ENCODE data around the gene DAW1. TPM values are rescaled to one million over a fixed set of nuclear protein-coding genes. Genes with fewer than 3 reads are reported as not detected.
"Not testable (repeated sequence)": the region's sequence is repeated elsewhere in the genome, so short reads cannot be mapped to it uniquely, and the experiment has no call there.

DAW1 gene
- total RNA-seq, 2 donors from 2014 or later = not detected

GRCh38 chr2:227906991-227907390 lies 35.6 kb downstream of the DAW1 start:
- DNase-seq (ENCODE audit: low spot score) (no peak), ATAC-seq (no peak)
- Mint-ChIP-seq H3K27ac (no peak overlapping the region), H3K27me3 (no peaks in the 10 kb centered on the region), H3K9me3 (no peaks in the 10 kb centered on the region), H3K4me3 (no peak overlapping the region), H3K4me1 (ENCODE audit: low read depth in 2 of 2) (no peaks in the 10 kb centered on the region), H3K36me3 (no peaks in the 10 kb centered on the region)

- Mint-ChIP-seq H3K27me3 (no peaks in the 10 kb centered on the region), H3K27ac (no peak overlapping the region), H3K9me3 (no peaks in the 10 kb centered on the region), H3K4me1 (ENCODE audit: low read depth in 2 of 2) (no peaks in the 10 kb centered on the region), H3K4me3 (no peak overlapping the region), H3K36me3 (no peaks in the 10 kb centered on the region)
- DNase-seq (ENCODE audit: low spot score) (no peak), ATAC-seq (no peak)
Observed at GRCh38 chr2:227908266-227909054, 37.0 kb downstream of the DAW1 start.

GRCh38 chr2:227914362-227914761 lies 42.9 kb downstream of the DAW1 start:
- H3K27me3 Mint-ChIP-seq = no peaks in the 10 kb centered on the region
- H3K36me3 Mint-ChIP-seq = no peaks in the 10 kb centered on the region
- H3K9me3 Mint-ChIP-seq = no peaks in the 10 kb centered on the region
- ATAC-seq (no peak), DNase-seq (ENCODE audit: low spot score) (no peak)
- H3K27ac Mint-ChIP-seq = no peak overlapping the region
- no peaks in the 10 kb centered on the region for H3K4me1 Mint-ChIP-seq (ENCODE audit: low read depth in 2 of 2)
- no peak overlapping the region for H3K4me3 Mint-ChIP-seq

- no peak for ATAC-seq
- Mint-ChIP-seq H3K36me3 (no peaks in the 10 kb centered on the region), H3K27ac (no peak overlapping the region), H3K27me3 (no peaks in the 10 kb centered on the region), H3K9me3 (no peaks in the 10 kb centered on the region), H3K4me1 (ENCODE audit: low read depth in 2 of 2) (no peaks in the 10 kb centered on the region), H3K4me3 (no peak overlapping the region)
- no peak for DNase-seq (ENCODE audit: low spot score)
Observed at GRCh38 chr2:227921648-227922047, 50.2 kb downstream of the DAW1 start.

- Mint-ChIP-seq H3K9me3 (peaks cover 7% of the 10 kb centered on the region), H3K27me3 (no peaks in the 10 kb centered on the region), H3K36me3 (peaks cover 8% of the 10 kb centered on the region), H3K4me1 (ENCODE audit: low read depth in 2 of 2) (no peaks in the 10 kb centered on the region), H3K27ac (no peak overlapping the region), H3K4me3 (no peak overlapping the region)
- ATAC-seq = no peak
- no peak for DNase-seq (ENCODE audit: low spot score)
Observed at GRCh38 chr2:227932001-227932400, 60.6 kb downstream of the DAW1 start.

GRCh38 chr2:227932403-227932802 lies 61.0 kb downstream of the DAW1 start:
- Mint-ChIP-seq H3K27ac (no peak overlapping the region), H3K4me3 (no peak overlapping the region), H3K36me3 (peaks cover 5% of the 10 kb centered on the region), H3K9me3 (peaks cover 7% of the 10 kb centered on the region), H3K4me1 (ENCODE audit: low read depth in 2 of 2) (no peaks in the 10 kb centered on the region), H3K27me3 (no peaks in the 10 kb centered on the region)
- ATAC-seq = no peak
- no peak for DNase-seq (ENCODE audit: low spot score)

GRCh38 chr2:227933884-227934283 lies 62.5 kb downstream of the DAW1 start:
- no peak for DNase-seq (ENCODE audit: low spot score)
- H3K27ac Mint-ChIP-seq = no peak overlapping the region
- H3K9me3 Mint-ChIP-seq = peaks cover 8% of the 10 kb centered on the region
- peaks cover 5% of the 10 kb centered on the region for H3K36me3 Mint-ChIP-seq
- no peak overlapping the region for H3K4me3 Mint-ChIP-seq
- ATAC-seq = no peak
- no peaks in the 10 kb centered on the region for H3K27me3 Mint-ChIP-seq
- H3K4me1 Mint-ChIP-seq (ENCODE audit: low read depth in 2 of 2) = no peaks in the 10 kb centered on the region

- not testable (repeated sequence) for H3K27me3 Mint-ChIP-seq; H3K4me1 Mint-ChIP-seq (ENCODE audit: low read depth in 2 of 2); H3K9me3 Mint-ChIP-seq; ATAC-seq; H3K36me3 Mint-ChIP-seq; DNase-seq (ENCODE audit: low spot score); H3K27ac Mint-ChIP-seq; H3K4me3 Mint-ChIP-seq
Observed at GRCh38 chr2:227936249-227936648, 64.8 kb downstream of the DAW1 start.

- DNase-seq (ENCODE audit: low spot score) = no peak
Observed at GRCh38 chr2:227939271-227940027, 68.0 kb downstream of the DAW1 start.

GRCh38 chr2:227942021-227942420 lies 70.6 kb downstream of the DAW1 start:
- H3K27me3 Mint-ChIP-seq = peaks cover 0 to 7% of the 10 kb centered on the region in 2 donors
- DNase-seq (ENCODE audit: low spot score) (no peak), ATAC-seq (no peak)
- H3K4me3 Mint-ChIP-seq = no peak overlapping the region
- H3K4me1 Mint-ChIP-seq (ENCODE audit: low read depth in 2 of 2) = no peaks in the 10 kb centered on the region
- no peak overlapping the region for H3K27ac Mint-ChIP-seq
- peaks cover 11% of the 10 kb centered on the region for H3K9me3 Mint-ChIP-seq
- H3K36me3 Mint-ChIP-seq = no peaks in the 10 kb centered on the region

More at GRCh38 chr2:227939271-227940027, 68.0 kb downstream of the DAW1 start:
- Mint-ChIP-seq H3K4me3 (no peak overlapping the region), H3K4me1 (ENCODE audit: low read depth in 2 of 2) (no peaks in the 10 kb centered on the region), H3K9me3 (peaks cover 8% of the 10 kb centered on the region), H3K27ac (no peak overlapping the region), H3K27me3 (peaks cover 0 to 7% of the 10 kb centered on the region in 2 donors), H3K36me3 (peaks cover 5% of the 10 kb centered on the region)
- ATAC-seq = no peak

- Mint-ChIP-seq H3K36me3 (no peaks in the 10 kb centered on the region), H3K27ac (no peak overlapping the region), H3K4me1 (ENCODE audit: low read depth in 2 of 2) (no peaks in the 10 kb centered on the region), H3K4me3 (no peak overlapping the region), H3K27me3 (peaks cover 0 to 7% of the 10 kb centered on the region in 2 donors), H3K9me3 (peaks cover 4% of the 10 kb centered on the region)
- no peak for DNase-seq (ENCODE audit: low spot score)
- ATAC-seq = no peak
Observed at GRCh38 chr2:227942965-227943364, 71.5 kb downstream of the DAW1 start.

- Mint-ChIP-seq H3K27me3 (peaks cover 0 to 4% of the 10 kb centered on the region in 2 donors), H3K4me3 (no peak overlapping the region), H3K9me3 (peaks cover 10% of the 10 kb centered on the region), H3K27ac (no peak overlapping the region), H3K4me1 (ENCODE audit: low read depth in 2 of 2) (no peaks in the 10 kb centered on the region), H3K36me3 (no peaks in the 10 kb centered on the region)
- ATAC-seq (no peak), DNase-seq (ENCODE audit: low spot score) (no peak)
Observed at GRCh38 chr2:227960317-227960716, 88.9 kb downstream of the DAW1 start.

- peaks cover 11% of the 10 kb centered on the region for H3K9me3 Mint-ChIP-seq
- no peak for DNase-seq (ENCODE audit: low spot score)
- ATAC-seq = no peak
- H3K27ac Mint-ChIP-seq = no peak overlapping the region
- H3K27me3 Mint-ChIP-seq = no peaks in the 10 kb centered on the region
- H3K4me1 Mint-ChIP-seq (ENCODE audit: low read depth in 2 of 2) = no peaks in the 10 kb centered on the region
- H3K36me3 Mint-ChIP-seq = peaks cover 5% of the 10 kb centered on the region
- H3K4me3 Mint-ChIP-seq = no peak overlapping the region
Observed at GRCh38 chr2:227971619-227972230, 100.3 kb downstream of the DAW1 start.

GRCh38 chr2:227973241-227973640 lies 101.8 kb downstream of the DAW1 start:
- DNase-seq (ENCODE audit: low spot score) (no peak), ATAC-seq (no peak)
- Mint-ChIP-seq H3K27me3 (no peaks in the 10 kb centered on the region), H3K4me1 (ENCODE audit: low read depth in 2 of 2) (no peaks in the 10 kb centered on the region), H3K27ac (no peak overlapping the region), H3K36me3 (no peaks in the 10 kb centered on the region), H3K9me3 (peaks cover 13% of the 10 kb centered on the region), H3K4me3 (no peak overlapping the region)

Measured in natural killer cell treated with Interleukin-12 subunit alpha and Interleukin-12 subunit beta and Interleukin-15 and Interleukin-18, amount 100 ng/mL, for 72 hours (primary cell).